HPDE6-E6E7 (cell line): ENCODE data around the gene KRTAP5-8.
"Not testable (repeated sequence)": the region's sequence is repeated elsewhere in the genome, so short reads cannot be mapped to it uniquely, and the experiment has no call there.

Experiments
- DNase-seq: peaks from one replicate; pipeline ENCODE4 v3.0.0; 2011; ENCODE audit warnings: missing footprints; ENCODE audit errors: extremely low spot score

KRTAP5-8 gene

GRCh38 chr11:71507102-71507501 lies 30.7 kb upstream of the KRTAP5-8 start:
- DNase-seq: no peak

GRCh38 chr11:71518506-71519471 lies 19.0 kb upstream of the KRTAP5-8 start:
- no peak for DNase-seq

GRCh38 chr11:71519546-71519945 lies 18.3 kb upstream of the KRTAP5-8 start:
- no peak for DNase-seq

- no peak for DNase-seq
Measured at GRCh38 chr11:71525188-71525937, 12.5 kb upstream of the KRTAP5-8 start.

DNA sequence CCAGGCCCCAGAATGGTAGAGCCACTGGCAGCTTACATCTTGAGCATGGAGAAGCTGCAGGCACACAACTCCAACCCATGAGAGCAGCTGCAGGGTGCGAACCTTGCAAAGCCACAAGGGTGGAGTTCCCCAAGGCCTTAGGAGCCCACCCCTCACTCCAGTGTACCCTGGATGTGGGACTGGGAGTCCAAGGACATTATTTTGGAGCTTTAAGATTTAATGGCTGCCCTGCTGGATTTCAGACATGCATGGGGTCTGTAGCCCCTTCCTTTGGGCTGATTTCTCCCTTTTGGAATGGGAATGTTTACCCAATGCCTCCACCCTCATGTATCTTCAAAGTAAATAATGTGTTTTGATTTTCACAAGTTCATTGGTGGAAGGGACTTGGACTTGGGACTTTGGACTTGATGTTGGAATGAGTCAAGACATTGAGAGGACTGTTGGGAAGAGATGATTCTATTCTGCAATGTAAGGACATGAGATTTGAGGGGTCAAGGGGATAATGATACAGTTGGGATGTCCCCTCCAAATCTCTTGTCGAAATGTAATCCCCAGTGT lies 11.8 kb upstream of the KRTAP5-8 start:
- DNase-seq: no peak

DNA sequence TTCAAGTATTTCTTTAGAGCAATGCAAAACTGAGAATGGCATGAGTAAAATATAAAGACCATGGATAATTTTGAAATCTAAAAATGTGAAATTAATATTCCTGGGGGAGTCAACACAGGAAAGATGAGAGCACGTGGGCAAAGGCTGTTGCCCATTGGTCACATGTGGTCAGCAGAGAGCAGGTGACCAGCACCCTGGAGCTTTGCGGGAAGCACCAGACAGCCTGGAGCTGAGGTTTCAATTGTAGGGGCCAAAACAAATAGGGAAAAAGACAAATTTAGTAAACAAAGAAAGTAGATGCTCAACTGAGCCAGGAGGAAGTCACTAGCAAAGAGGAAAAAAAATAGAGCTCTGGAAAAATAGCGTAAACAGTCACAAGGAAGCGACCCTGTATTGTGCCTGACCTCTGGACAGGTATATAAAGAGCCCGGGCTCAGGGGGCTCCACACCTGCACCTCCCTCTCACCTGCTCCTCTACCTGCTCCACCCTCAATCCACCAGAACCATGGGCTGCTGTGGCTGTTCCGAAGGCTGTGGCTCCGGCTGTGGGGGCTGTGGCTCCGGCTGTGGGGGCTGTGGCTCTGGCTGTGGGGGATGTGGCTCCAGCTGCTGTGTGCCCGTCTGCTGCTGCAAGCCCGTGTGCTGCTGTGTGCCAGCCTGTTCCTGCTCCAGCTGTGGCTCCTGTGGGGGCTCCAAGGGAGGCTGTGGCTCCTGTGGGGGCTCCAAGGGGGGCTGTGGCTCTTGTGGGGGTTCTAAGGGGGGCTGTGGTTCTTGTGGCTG lies 10.8 kb upstream of the KRTAP5-8 start, which contains the start of gene KRTAP5-7:
Gene KRTAP5-7 (plus strand): TSS at position 472 of the 780 bp plus-strand sequence. CDS start 34 bp downstream, at position 506.
- DNase-seq: not testable (repeated sequence)

- DNase-seq: no peak
Measured at GRCh38 chr11:71527576-71528210, 10.1 kb upstream of the KRTAP5-8 start.

DNA sequence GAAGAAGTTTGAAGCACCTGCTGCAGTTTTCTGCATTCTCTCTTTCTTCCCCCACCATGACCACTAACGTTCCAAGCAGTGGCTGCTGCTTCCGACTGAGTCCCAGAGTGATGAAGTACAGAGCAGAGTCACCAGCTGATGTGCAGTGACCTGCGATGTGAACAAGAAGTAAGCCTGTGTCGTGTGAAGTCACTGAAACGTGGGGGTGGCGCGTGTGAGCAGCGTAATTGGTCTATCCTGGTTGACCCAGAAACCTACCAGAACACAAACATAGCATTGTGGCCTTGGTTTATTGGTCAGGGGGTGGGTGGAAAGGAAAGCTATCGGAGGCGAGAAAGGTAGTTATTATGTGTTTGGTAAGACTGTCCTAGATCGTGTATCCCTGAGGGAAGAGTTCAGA lies 7.2 kb upstream of the KRTAP5-8 start:
- DNase-seq: no peak

GRCh38 chr11:71532036-71532610 lies 5.7 kb upstream of the KRTAP5-8 start:
- no peak for DNase-seq

GRCh38 chr11:71534711-71535608 lies 2.9 kb upstream of the KRTAP5-8 start:
- DNase-seq: not testable (repeated sequence)

DNA sequence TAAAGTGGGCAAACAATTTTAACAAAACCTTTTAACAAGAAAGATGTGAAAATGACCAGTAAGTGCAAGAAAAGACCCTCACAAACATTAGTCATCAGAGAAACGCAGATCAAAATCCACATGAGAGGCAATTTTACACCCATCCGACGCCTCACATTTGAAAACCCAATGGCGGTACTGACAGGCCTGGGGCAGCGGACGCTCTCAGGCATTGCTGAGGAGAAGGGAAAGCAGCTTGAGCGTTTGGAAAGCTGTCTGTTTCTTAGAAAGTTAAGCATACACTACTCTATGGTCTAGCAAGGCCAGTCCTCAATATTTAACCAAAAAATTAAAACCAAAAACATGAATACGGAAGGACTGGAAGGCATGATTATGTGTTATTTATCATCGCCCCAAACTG lies 2.0 kb upstream of the KRTAP5-8 start:
- no peak for DNase-seq

GRCh38 chr11:71537537-71537936 lies 288 bp upstream of the KRTAP5-8 start:
- no peak for DNase-seq

GRCh38 chr11:71538666-71538990 lies 803 bp downstream of the KRTAP5-8 start:
- no peak for DNase-seq

- no peak for DNase-seq
Measured at GRCh38 chr11:71539017-71539416, 1.2 kb downstream of the KRTAP5-8 start.

DNA sequence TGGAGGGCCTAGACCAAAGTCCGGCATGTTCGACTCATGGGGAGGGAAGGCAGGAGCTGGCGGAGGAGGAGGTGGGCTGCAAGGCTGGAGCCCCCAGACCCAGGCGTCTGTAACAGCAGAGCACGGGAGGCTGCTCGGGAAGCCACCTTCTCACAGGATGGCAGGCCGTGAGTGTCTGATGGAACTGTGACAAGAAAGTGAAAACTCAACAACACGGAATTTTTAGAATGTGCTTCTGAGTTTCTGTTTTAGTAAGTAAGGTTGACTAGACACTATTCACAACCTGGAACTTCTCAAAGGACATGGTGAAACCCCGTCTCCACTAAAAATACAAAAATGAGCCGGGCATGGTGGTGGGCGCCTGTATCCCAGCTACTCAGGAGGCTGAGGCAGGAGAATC lies 2.1 kb downstream of the KRTAP5-8 start:
- not testable (repeated sequence) for DNase-seq

- DNase-seq: not testable (repeated sequence)
Measured at GRCh38 chr11:71540521-71541304, 2.9 kb downstream of the KRTAP5-8 start.

- no peak for DNase-seq
Measured at GRCh38 chr11:71542382-71542781, 4.6 kb downstream of the KRTAP5-8 start.

- DNase-seq: no peak
Measured at GRCh38 chr11:71542879-71543777, 5.3 kb downstream of the KRTAP5-8 start.
